Suppressor macrophage (primary cell): ENCODE results near the gene OPRL1.
A peak's percentile ranks its signal among the peaks of the same experiment; 100 is the strongest.
"Not testable (repeated sequence)": the region's sequence is repeated elsewhere in the genome, so short reads cannot be mapped to it uniquely, and the experiment has no call there.

ENCODE experiments used
- DNase-seq, 4 experiments: peaks; one replicate each; pipeline ENCODE4 v3.0.0-alpha.2; 2020 to 2022

OPRL1 gene

DNA sequence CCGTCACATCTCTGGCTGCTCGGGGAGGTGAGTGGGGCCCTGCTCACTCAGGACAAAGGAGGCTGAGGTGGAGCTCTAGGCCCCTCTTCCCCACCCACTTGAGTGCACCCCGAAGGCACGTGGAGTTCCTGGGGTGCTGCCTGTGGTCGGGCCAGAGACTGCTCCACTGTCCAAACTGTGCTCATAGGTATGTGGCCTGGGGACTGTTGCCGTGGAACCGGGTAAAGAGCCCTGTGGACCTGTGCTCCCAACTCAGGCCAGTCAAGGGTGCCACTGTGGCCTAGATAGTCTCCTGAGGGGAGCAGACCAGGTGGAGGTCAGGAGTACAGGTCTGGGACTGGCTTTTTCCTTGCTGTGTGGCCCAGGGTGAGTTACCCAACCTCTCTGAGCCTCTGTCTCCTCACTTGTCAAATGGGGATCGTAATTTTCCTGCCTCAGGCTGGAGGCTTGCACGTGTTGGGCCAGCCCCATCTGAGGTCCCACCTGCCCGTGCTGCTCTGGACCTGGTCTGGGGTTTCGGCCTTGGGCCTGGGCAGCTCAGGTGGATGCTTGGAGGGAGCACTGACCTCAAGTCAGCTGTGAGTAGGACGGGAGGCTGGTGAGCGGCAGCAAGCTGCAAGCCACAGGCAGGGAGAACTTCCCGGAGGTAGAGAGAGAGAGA, 39.9 kb downstream of the OPRL1 start:
- no peak for DNase-seq

DNA sequence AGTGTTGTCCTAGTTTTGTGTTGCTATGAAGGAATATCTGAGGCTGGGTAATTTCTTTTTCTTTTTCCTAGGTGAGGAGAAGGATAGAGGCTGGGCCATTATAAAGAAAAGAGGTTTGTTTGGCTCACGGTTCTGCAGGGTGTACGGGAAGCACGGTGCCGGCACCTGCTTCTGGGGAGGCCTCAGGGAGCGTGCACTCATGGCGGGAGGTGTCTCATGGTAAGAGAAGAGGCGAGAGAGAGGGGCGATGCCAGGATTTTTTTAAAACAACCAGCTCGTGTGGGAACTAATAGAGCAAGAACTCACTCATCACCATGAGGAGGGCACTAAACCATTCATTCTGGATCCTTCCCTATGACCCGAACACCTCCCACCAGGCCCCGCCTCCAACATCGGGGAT, 41.7 kb downstream of the OPRL1 start:
- no peak for DNase-seq

DNA sequence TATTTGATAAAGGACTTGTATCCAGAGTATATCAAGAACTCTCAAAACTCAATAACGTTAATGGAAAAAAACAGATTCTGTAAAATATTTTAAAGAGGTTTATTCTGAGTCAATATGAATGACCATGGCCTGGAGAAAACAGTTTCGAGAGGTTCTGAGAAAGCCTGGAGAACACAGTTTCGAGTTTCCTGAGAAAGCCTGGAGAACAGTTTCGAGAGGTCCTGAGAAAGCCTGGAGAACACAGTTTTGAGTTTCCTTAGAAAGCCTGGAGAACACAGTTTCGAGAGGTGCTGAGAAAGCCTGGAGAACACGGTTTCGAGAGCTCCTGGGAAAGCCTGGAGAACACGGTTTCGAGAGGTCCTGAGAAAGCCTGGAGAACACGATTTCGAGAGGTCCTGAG, 43.0 kb downstream of the OPRL1 start:
- DNase-seq: not testable (repeated sequence)

DNA sequence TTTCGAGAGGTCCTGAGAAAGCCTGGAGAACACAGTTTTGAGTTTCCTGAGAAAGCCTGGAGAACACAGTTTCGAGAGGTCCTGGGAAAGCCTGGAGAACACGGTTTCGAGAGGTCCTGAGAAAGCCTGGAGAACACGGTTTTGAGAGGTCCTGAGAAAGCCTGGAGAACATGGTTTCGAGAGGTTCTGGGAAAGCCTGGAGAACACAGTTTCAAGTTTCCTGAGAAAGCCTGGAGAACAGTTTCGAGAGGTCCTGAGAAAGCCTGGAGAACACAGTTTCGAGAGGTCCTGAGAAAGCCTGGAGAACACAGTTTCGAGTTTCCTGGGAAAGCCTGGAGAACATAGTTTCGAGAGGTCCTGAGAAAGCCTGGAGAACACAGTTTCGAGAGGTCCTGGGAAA, 43.6 kb downstream of the OPRL1 start:
- not testable (repeated sequence) for DNase-seq

DNA sequence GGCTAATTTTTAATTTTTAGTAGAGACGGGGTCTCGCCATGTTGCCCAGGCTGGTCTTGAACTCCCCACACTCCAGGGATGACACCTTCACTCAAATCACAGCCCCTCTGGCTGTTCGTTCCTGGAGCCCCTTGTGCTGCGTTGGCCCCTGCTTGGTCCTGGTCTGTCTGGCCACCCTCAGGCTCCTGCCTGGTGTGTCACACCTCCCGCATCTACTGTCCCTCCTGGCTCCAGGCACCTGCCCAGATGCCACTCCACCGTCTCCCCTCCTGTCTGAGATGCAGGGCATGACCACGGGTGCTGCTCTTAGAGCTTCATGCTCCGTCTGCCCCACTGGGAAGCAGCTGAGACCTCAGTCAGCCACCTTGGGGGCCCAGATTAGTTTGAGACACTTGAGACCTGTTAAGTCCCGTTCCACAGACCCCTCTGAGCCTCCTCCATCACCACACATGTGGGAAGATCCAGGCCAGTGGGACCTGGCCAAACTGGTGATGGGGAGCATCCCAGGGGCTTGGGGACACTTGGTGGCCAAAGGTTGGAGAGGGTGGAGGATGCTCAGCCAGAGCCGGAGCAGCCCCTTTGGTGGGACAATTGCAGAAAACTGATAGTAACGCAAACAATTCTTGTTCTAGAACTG, 49.4 kb downstream of the OPRL1 start:
- DNase-seq: no peak

DNA sequence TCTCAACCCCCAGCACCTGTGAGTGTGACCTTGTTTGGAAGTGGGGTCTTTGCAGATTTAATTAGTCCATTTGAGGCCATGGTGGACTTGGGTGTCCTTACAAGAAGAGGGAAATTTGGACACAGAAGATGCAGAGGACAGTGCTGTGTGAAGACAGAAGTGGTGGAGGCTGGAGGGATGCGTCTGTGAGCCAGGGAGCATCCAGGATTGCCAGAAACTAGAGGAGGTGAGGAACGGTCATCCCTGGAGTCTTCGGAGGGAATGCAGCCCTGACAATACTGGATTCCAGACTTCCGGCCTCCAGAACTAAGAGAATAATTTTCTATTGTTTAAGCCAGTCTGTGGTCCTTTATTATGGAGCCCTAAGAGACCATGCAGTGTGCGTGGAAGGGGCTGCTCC, 50.4 kb downstream of the OPRL1 start:
- DNase-seq: no peak

DNA sequence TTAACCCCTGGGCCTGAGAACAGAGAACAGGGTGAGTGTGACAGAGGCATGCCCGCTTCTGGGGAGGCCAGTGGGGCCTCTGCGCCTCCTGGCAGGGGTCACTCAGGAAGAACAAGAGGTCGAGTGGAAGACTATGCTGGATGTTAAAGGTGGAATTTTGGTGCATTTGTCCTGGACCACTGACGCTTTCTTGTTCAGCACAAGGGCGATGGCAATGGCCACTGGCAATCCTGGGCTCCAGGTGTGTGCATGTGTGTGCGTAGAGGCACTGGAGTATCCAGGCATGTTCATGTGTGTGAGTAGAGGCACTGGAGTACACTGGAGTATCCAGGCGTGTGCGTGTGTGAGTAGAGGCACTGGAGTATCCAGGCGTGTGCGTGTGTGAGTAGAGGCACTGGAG, 51.0 kb downstream of the OPRL1 start:
- no peak for DNase-seq

DNA sequence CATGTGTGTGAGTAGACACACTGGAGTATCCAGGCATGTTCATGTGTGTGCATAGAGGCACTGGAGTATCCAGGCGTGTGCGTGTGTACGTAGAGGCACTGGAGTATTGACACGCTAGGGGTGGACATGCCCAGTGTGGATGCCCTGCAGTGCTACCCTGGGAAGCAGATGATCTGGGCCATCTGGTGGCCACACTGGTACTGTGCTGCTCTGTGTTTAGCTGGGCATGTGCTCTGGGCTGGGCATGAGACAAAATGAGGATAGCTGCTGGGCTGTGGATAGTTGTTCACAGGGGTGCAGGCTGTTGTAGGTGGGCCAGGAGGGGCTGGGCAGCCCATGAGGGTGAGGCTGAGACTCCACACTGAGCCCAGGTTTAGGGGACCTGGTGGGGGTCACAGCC, 51.5 kb downstream of the OPRL1 start:
- peak in 2 of 4 experiments; percentile 15 to 29 for DNase-seq

DNA sequence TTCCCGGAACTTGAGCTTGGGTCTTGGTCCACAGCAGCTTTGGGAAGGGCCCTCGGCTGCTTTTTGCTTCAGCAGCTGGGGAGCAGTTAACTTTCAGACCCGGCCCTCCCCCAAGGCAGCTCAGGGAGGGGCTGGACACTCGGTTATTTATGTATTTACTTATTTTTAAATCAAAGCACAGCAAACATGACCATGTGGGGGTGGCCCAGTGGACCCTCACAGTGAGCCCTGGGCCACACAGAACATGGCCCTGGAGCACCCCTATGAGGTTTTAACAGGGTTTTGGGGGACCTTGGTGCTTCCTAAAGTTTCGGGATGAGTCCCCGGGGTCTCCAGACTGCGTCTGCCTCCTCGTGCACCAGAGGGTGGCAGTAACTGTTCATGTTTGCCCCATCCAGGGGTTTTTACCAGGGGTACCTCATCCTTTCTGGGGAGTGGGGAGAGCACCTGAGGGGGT, 54.1 kb downstream of the OPRL1 start:
- DNase-seq: no peak

DNA sequence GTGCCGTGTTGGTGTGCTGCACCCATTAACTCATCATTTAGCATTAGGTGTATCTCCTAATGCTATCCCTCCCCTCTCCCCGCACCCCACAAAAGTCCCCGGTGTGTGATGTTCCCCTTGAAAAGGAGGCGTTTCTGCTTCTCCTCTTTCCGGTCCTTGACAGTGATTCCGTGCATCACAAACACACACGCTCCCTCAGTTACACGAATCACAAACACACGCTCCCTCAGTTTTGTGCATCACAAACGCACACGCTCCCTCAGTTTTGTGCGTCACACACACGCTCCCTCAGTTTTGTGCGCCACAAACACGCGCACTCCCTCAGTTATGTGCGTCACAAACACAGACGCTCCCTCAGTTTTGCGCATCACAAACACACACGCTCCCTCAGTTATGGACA, 54.9 kb downstream of the OPRL1 start:
- not testable (repeated sequence) for DNase-seq

DNA sequence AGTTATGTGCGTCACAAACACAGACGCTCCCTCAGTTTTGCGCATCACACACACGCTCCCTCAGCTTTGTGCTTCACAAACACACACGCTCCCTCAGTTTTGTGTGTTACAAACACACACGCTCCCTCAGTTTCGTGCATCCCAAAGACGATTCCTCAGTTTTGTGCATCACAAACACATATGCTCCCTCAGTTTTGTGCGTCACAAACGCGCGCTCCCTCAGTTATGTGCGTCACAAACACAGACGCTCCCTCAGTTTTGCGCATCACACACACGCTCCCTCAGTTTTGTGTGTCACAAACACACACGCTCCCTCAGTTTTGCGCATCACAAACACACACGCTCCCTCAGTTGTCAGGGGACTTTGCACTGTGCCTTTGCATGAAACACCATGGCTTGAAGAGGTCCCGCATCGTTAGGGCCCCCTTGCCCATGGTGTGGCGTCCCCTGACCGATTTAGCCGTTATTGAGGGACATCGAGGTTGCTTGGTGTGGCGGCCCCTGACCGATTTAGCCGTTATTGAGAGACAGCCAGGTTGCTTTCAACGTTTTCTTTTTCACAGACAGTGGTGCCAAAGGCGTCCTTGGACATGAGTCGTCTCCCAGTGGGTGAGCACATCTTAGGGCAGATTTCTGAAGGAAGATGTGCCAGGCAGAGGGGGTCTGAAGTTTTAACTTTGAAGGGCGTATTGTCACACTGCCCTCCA, 56.3 kb downstream of the OPRL1 start:
- no peak for DNase-seq

DNA sequence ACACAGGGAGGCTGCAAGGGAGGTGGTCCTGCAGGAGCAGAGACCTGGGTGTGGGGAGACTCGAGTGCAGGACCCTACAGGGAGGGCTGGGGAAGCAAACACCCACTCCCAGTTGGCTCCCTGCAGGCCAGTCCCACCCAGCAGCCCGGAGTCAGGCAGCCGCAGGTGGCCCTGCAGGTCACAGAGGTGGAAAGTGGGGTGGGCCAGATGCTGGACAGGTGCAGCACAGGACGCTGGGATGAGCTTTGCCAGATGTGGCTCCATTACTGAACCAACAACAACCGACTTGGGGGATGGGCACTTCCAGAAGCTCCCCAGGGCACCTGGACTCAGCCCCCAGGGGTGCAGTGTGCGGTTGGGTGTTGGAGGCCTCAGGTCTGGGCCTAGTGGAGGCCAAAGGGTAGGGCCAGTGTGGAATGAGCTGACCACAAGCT, 57.7 kb downstream of the OPRL1 start:
- no peak for DNase-seq

DNA sequence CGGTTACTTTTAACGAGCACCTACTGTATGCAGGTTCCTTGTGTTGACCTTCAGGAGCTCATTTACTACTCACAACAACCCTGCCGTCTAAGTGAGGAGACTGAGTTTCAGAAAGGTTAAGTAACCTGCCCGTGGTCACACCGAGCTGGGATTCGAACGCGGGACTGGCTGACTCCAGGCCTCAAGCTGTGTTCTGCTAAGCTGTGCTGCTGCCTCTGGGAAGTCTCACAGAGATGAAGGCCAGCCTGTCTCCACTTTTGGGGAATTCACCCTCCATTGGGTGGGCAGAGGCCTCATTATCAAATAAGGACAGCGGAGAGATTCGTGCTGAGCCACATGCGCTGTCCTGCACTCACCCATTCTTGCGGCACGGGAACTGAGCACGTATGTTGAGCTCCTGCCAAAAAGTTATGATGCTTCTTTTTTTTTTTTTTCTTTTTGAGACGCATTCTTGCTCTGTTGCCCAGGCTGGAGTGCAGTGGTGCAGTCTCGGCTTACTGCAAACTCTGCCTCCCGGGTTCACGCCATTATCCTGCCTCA, 58.5 kb downstream of the OPRL1 start:
- no peak for DNase-seq

DNA sequence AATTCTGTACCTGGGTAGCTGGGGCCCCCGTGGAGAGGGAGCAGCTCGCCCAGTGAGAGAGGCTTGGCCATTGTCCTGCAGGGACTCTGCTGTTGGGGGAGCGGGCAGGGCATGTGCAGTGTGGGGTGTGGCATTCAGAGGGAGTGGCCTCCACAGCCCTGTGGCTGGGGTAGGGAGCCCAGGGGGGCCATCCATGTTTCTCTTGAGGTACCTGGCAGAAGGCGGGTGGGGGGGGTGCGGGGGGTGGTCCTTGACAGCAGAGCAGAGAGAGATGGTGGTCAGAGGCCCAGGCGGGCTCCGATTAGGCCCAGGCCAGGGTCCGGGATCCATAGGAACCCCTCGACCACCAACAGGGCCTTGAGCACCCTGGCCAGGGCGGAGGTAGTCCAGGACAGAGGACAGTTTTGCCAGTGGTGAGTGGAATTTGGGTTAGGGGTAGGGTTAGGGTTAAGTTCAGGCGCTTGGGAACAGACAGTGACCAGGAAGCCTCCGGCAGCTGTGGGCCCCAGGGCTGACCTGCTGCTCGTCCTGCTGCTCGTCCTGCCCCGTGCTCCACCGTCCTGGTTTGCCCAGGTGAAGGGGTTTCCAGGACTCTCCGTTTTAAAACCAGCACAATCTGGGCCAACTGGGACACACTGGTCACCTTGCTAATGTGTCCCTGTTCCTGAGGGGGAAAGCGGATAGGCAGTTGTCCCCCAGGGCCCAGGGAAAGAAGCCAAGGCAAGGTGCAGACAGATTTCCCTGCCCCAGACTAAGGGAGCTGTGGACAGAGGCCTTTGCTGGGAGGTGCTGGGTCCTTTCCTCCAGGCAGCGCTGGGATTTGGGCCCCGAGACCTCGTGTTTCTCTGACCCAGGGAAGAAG, 59.5 kb downstream of the OPRL1 start:
- DNase-seq: no peak

DNA sequence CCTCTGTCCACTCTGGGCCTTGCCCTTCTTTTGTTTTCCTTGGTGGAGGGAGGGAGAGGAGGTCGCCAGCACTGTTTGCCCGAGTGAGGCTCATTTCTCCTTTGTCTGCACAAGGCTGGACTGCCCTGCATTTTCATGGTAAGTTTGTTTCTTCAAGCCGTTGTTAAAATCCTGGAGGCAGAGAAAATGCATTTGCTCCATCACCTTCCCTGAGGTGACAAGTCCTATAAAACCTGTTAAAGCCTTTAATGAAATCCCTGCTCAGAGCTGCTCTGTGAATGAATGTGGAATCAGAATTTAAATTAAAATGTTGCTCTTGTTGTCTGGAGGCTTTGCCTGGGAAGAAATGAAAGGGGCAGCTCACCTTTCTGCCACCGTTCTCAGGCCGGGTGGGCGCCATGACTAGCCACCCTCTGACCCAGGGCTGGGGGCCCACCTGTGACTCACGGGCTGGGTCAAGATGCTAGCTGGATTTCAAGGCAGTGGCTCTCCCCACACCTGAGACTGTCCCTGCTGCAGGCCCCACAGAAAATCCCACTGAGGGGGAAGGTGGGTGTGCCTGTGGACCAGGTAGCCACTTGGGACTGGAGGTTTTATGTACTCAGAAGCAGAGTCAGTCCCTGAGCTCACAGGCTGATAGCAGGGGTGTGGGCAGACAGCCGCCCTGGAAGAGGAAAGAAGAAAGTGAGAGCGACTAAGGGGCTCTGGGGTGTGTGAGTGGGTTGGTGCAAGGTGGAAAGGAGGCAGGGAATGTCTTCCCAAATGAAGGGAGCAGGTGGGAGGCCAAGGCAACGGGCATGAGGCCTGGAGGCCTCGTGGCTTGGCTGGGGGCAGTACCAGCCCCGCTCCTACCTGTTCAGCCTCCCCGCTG, 60.4 kb downstream of the OPRL1 start:
- DNase-seq: no peak

DNA sequence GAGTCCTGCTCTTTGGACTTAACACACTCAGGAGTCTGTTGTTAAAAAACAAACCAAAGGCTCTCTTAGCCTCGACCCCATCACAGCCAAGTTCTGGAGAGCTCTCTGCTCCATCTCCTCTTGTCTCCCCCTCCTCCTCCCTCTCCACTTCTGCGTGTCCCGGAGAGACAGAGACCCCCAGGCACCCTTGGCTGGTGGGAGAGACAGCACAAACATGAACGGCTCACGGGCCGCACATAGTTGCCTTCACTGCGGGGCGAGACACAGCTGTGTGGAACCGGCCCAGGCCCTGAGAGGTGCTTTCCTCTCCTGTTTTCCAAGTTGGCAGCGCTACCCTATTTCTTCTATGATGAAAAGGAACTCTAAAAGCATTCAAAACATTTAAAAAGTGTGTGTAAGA, 61.1 kb downstream of the OPRL1 start:
- DNase-seq: no peak

DNA sequence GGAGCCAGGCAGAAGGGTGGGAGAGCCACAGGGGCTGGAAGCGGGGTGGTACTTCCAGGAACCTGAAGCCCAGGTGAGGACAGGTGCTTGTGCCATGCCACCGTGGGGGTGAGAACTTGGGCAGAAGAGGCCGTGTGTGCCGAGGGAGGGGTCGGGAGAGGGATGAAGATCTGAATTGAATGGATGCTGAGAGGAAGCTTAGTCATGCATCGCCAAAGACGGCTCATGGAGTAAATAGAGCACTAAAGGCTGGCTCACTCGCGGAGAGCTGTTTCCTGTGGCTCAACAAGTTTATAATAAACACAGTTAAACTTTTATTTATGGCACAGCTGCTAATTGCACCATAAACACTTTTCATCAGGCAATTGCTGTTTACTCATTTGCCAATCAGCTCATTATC, 62.7 kb downstream of the OPRL1 start:
- DNase-seq: no peak

DNA sequence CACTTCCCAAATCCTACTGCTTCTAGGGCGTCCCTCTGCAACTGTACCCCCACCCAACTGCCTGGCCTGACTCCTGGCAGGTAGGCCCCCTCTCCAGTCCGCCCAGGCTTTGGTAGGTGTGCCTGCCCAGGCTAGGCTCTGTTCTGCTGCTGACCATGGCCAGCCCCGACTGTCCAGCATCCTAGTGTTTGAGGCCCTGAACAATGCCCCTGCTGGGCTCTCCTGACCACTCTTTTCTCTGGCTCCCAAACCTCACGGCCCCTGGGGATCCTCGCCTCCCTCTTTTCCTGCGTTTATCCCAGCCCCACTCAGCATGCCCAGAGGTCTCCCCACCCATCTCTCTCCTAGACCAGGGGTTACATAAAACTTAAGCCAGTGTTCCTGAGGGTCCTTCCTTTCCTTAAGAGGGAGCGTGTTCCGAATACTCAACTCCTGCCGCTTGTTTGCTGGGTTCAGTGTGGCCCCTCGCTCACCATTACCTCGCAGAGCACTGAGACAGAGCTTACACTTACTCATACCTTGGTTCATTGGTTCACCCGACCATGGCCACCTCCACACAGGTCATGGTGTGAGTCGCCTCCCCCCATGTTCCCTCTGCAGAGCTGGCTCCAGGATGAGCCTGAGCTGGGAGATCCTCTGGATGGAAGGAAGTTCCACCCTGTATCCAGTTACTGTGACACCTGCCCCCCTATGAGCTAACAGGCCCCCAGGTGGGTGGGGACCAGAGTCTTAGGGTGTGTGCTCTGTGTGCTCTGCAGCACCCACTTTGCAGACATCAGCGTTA, 63.3 kb downstream of the OPRL1 start:
- DNase-seq: no peak

DNA sequence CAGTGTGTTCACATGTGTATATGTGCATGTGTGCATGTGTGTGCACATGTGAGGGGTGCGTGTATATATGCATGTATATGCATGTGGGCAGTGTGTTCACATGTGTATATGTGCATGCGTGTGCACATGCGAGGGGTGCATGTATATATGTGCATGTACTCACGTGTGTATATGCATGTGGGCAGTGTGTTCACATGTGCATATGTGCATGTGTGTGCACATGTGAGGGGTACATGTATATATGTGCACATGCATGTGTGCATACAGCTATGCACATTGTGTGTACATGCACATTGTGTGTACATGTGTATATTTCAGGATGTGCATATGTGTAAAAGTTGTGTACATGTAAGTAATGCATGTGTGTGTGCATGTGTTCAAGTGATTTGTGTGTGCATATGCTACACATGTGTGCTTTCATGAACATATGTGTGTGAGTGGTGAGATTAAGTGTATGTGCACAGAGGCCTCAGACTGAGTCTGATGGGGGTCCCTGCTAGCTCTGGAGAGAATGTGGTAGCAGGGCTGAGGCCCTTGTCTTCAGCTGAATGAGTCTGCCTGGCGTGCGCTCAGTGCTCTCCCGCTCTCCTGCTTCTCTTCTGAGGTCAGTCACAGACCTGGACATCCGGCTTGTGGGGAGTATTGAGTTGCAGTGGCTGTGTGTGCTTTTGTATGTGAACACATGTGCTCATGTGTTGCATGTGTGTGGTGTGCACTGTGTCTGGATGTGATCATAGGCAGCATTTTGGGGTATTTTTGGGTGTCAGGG, 64.4 kb downstream of the OPRL1 start:
- DNase-seq: no peak
